Upper lobe of left lung (tissue), 4 donors: ENCODE results near the gene ULK3.

Source experiments
- CTCF ChIP-seq, 6 experiments: fragments of 450-650 bp in 4 of 6; fragments of 200-600 bp in 2 of 6; sonication (generic) in 2 of 6; IDR thresholded peaks; one replicate each; pipeline ENCODE4 v1.5.1; 2016 to 2019; ENCODE audit warnings: antibody characterized with exemption in 6 of 6
- EP300 ChIP-seq, 4 donors: sonication (generic); formaldehyde crosslinking; IDR thresholded peaks; one replicate each; pipeline ENCODE4 v1.5.1; 2017; ENCODE audit warnings: antibody characterized with exemption in 4 of 4, control low read depth in 2 of 4
- POLR2AphosphoS5 ChIP-seq, 2 donors: sonication (generic); formaldehyde crosslinking; IDR thresholded peaks; one replicate each; pipeline ENCODE4 v1.5.1; 2017; ENCODE audit warnings: antibody characterized with exemption in 2 of 2

GRCh38 chr15:74858369-74858740, 15.4 kb upstream of the ULK3 start:
- TF ChIP-seq CTCF (IDR thresholded peaks at IDR 0.05) (no peak), EP300 (IDR thresholded peaks at IDR 0.05) (no peak), POLR2AphosphoS5 (IDR thresholded peaks at IDR 0.05) (no peak)
